ENCODE measurements around the gene PARVB. TPM values are rescaled to one million over a fixed set of nuclear protein-coding genes. Genes with fewer than 3 reads are reported as not detected.

Gene PARVB
- polyA plus RNA-seq, 4 donors: 0.45 to 16.5 (median 7.5) TPM

DNA sequence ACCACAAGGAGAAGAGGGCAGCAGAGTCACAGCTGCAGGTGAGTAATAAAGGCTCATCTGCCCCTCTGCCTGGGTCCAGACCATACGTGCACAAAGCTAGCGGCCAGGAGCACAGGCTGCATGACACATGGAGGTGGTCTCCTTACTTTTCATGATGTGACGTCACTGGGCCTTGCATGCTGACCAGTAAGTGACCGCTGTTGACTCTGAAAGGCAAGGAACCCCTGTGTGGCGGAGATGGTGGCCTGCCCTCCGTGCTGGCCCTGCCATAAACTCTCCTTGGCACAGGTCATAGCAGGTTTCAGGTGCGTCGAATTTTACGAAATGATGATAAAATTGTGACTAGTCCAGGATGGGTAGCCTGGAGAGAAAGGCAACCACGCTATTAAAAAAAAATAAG is 149.1 kb downstream of the PARVB start:
- H3K4me1 ChIP-seq (ENCODE audit: control insufficient read depth in 3 of 3, insufficient read depth in 2 of 3, low read depth in 1 of 3, low read length in 2 of 3): no peaks in the 10 kb centered on the region
- H3K4me3 ChIP-seq (ENCODE audit: low read depth in 1 of 3, low read length in 3 of 3): no peak overlapping the region
- H3K36me3 ChIP-seq (ENCODE audit: control insufficient read depth in 3 of 3, insufficient read depth in 2 of 3, low read depth in 1 of 3, low read length in 3 of 3): peaks cover 0 to 2% (median 0%) of the 10 kb centered on the region in 3 donors
- no peaks in the 10 kb centered on the region for H3K27me3 ChIP-seq (ENCODE audit: control insufficient read depth in 3 of 3, insufficient read depth in 3 of 3, low read length in 3 of 3)
- WGBS, 3 donors: 82 to 90% (median 82%) methylated on average over 10 of the region's 10 CpGs
- DNase-seq (no peak), FAIRE-seq (no peak)
- H3K9me3 ChIP-seq (ENCODE audit: control insufficient read depth in 2 of 2, insufficient read depth in 1 of 2, low read depth in 1 of 2, low read length in 1 of 2): no peaks in the 10 kb centered on the region
- no peak overlapping the region for H3K27ac ChIP-seq (ENCODE audit: low read depth in 1 of 3, low read length in 2 of 3)

DNA sequence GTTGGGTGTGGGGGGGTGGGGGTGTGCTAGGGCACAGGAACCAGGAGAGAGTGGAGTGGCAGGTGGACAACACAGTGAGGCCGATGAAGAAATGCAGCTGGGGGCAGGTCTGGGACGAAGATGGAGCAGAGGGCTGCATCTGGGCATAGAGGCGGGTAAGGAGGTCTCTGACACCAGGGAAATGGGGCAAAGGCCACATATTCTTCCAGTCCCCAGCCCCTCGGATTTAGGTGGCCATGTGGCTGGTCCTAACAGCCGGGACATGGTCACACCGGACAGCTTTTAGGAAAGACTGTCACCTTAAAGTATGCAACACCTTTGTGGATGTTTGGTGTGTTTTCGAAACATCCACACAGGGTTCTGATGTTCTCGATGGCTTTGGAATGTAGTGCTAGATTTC is 151.6 kb downstream of the PARVB start:
- H3K9me3 ChIP-seq (ENCODE audit: control insufficient read depth in 2 of 2, insufficient read depth in 1 of 2, low read depth in 1 of 2, low read length in 1 of 2): no peaks in the 10 kb centered on the region
- DNase-seq: no peak
- WGBS, 3 donors: 74 to 83% (median 76%) methylated on average over 8 of the region's 8 CpGs
- H3K4me3 ChIP-seq (ENCODE audit: low read depth in 1 of 3, low read length in 3 of 3): no peak overlapping the region
- H3K27ac ChIP-seq (ENCODE audit: low read depth in 1 of 3, low read length in 2 of 3): no peak overlapping the region
- H3K27me3 ChIP-seq (ENCODE audit: control insufficient read depth in 3 of 3, insufficient read depth in 3 of 3, low read length in 3 of 3): no peaks in the 10 kb centered on the region
- no peaks in the 10 kb centered on the region for H3K4me1 ChIP-seq (ENCODE audit: control insufficient read depth in 3 of 3, insufficient read depth in 2 of 3, low read depth in 1 of 3, low read length in 2 of 3)
- FAIRE-seq: no peak
- H3K36me3 ChIP-seq (ENCODE audit: control insufficient read depth in 3 of 3, insufficient read depth in 2 of 3, low read depth in 1 of 3, low read length in 3 of 3): no peaks in the 10 kb centered on the region

GRCh38 chr22:44179196-44179988 is 155.3 kb downstream of the PARVB start:
- 56 to 74% (median 63%) methylated on average over 10 of the region's 10 CpGs for WGBS, 3 donors
- no peaks in the 10 kb centered on the region for H3K27me3 ChIP-seq (ENCODE audit: control insufficient read depth in 3 of 3, insufficient read depth in 3 of 3, low read length in 3 of 3)
- no peaks in the 10 kb centered on the region for H3K9me3 ChIP-seq (ENCODE audit: control insufficient read depth in 2 of 2, insufficient read depth in 1 of 2, low read depth in 1 of 2, low read length in 1 of 2)
- no peak for DNase-seq
- no peak for FAIRE-seq
- no peaks in the 10 kb centered on the region for H3K36me3 ChIP-seq (ENCODE audit: control insufficient read depth in 3 of 3, insufficient read depth in 2 of 3, low read depth in 1 of 3, low read length in 3 of 3)
- H3K4me3 ChIP-seq (ENCODE audit: low read depth in 1 of 3, low read length in 3 of 3): no peak overlapping the region
- no peaks in the 10 kb centered on the region for H3K4me1 ChIP-seq (ENCODE audit: control insufficient read depth in 3 of 3, insufficient read depth in 2 of 3, low read depth in 1 of 3, low read length in 2 of 3)
- H3K27ac ChIP-seq (ENCODE audit: low read depth in 1 of 3, low read length in 2 of 3): no peak overlapping the region

GRCh38 chr22:44179989-44180705 is 156.0 kb downstream of the PARVB start:
- FAIRE-seq (no peak), DNase-seq (no peak)
- H3K9me3 ChIP-seq (ENCODE audit: control insufficient read depth in 2 of 2, insufficient read depth in 1 of 2, low read depth in 1 of 2, low read length in 1 of 2): no peaks in the 10 kb centered on the region
- H3K36me3 ChIP-seq (ENCODE audit: control insufficient read depth in 3 of 3, insufficient read depth in 2 of 3, low read depth in 1 of 3, low read length in 3 of 3): no peaks in the 10 kb centered on the region
- H3K4me3 ChIP-seq (ENCODE audit: low read depth in 1 of 3, low read length in 3 of 3): no peak overlapping the region
- no peak overlapping the region for H3K27ac ChIP-seq (ENCODE audit: low read depth in 1 of 3, low read length in 2 of 3)
- H3K4me1 ChIP-seq (ENCODE audit: control insufficient read depth in 3 of 3, insufficient read depth in 2 of 3, low read depth in 1 of 3, low read length in 2 of 3): no peaks in the 10 kb centered on the region
- no peaks in the 10 kb centered on the region for H3K27me3 ChIP-seq (ENCODE audit: control insufficient read depth in 3 of 3, insufficient read depth in 3 of 3, low read length in 3 of 3)
- 69 to 76% (median 73%) methylated on average over 6 of the region's 6 CpGs for WGBS, 3 donors

- H3K36me3 ChIP-seq (ENCODE audit: control insufficient read depth in 3 of 3, insufficient read depth in 2 of 3, low read depth in 1 of 3, low read length in 3 of 3): no peaks in the 10 kb centered on the region
- H3K4me1 ChIP-seq (ENCODE audit: control insufficient read depth in 3 of 3, insufficient read depth in 2 of 3, low read depth in 1 of 3, low read length in 2 of 3): no peaks in the 10 kb centered on the region
- H3K4me3 ChIP-seq (ENCODE audit: low read depth in 1 of 3, low read length in 3 of 3): peak within 1 kb of the TSS; percentile 10 to 55 (median 43)
- FAIRE-seq (no peak), DNase-seq (peak in 1 of 2 donors; percentile 16)
- peak within 1 kb of the TSS in 2 of 3 donors; percentile 63 to 73 for H3K27ac ChIP-seq (ENCODE audit: low read depth in 1 of 3, low read length in 2 of 3)
- 38 to 55% (median 38%) methylated on average over 5 of the region's 5 CpGs for WGBS, 3 donors
- no peaks in the 10 kb centered on the region for H3K27me3 ChIP-seq (ENCODE audit: control insufficient read depth in 3 of 3, insufficient read depth in 3 of 3, low read length in 3 of 3)
- no peaks in the 10 kb centered on the region for H3K9me3 ChIP-seq (ENCODE audit: control insufficient read depth in 2 of 2, insufficient read depth in 1 of 2, low read depth in 1 of 2, low read length in 1 of 2)
These were observed 156.6 kb downstream of the PARVB start, which contains the start of gene PARVG for GRCh38 chr22:44180706-44181032. Gene PARVG, plus strand, starts transcription at chr22:44180925. Its CDS starts 2,405 bp downstream, at chr22:44183330.

DNA sequence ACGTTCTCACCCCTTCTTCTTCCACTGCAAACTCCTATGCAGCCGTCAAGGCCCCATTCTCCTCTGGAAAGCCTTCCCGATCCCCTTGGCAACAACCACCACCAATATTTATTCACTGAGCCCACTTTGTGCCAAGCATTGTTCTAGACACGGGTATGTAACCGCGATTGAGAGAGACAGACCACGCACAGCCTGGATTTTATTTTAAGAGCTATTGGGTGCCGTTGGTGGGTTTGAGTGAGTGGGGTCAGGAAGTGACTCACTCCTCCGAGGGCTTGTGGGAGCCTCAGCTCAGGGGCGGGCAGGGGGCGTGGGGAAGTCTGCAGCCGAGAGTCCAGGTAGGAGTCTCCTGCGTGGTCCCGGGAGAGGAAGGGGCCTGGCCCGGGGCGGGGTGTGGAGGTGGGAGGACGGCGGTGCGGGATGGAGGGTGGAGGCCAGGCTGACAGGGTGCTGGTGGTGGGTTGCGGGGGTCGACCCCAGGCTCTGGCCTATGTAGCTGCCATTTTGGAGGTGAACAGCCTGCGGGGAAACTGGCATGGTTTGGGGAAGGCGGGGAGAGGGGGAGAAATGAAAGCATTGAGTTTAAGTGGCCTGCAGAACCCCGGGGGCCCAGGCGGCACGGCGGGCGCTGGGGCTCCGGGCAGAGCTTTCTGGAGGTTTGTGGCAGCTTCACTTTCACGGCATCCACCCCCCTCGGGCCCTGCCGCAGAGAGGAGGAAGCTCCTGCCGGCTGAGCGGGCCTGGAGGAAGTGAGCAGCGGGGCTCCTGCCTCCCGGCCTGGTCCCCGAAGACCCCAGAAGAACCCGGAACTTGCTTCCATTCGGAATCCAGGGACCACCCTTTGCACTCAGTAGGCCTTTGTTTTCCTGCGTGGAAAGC is 157.2 kb downstream of the PARVB start:
- peak overlapping the region; percentile 10 to 55 (median 43) for H3K4me3 ChIP-seq (ENCODE audit: low read depth in 1 of 3, low read length in 3 of 3)
- no peaks in the 10 kb centered on the region for H3K36me3 ChIP-seq (ENCODE audit: control insufficient read depth in 3 of 3, insufficient read depth in 2 of 3, low read depth in 1 of 3, low read length in 3 of 3)
- H3K27me3 ChIP-seq (ENCODE audit: control insufficient read depth in 3 of 3, insufficient read depth in 3 of 3, low read length in 3 of 3): no peaks in the 10 kb centered on the region
- no peak for FAIRE-seq
- DNase-seq: peak in 1 of 2 donors; percentile 29
- no peaks in the 10 kb centered on the region for H3K4me1 ChIP-seq (ENCODE audit: control insufficient read depth in 3 of 3, insufficient read depth in 2 of 3, low read depth in 1 of 3, low read length in 2 of 3)
- H3K27ac ChIP-seq (ENCODE audit: low read depth in 1 of 3, low read length in 2 of 3): peak overlapping the region in 2 of 3 donors; percentile 63 to 73
- WGBS, 3 donors: 53 to 77% (median 57%) methylated on average over 39 to 40 of the region's 40 CpGs
- no peaks in the 10 kb centered on the region for H3K9me3 ChIP-seq (ENCODE audit: control insufficient read depth in 2 of 2, insufficient read depth in 1 of 2, low read depth in 1 of 2, low read length in 1 of 2)

DNA sequence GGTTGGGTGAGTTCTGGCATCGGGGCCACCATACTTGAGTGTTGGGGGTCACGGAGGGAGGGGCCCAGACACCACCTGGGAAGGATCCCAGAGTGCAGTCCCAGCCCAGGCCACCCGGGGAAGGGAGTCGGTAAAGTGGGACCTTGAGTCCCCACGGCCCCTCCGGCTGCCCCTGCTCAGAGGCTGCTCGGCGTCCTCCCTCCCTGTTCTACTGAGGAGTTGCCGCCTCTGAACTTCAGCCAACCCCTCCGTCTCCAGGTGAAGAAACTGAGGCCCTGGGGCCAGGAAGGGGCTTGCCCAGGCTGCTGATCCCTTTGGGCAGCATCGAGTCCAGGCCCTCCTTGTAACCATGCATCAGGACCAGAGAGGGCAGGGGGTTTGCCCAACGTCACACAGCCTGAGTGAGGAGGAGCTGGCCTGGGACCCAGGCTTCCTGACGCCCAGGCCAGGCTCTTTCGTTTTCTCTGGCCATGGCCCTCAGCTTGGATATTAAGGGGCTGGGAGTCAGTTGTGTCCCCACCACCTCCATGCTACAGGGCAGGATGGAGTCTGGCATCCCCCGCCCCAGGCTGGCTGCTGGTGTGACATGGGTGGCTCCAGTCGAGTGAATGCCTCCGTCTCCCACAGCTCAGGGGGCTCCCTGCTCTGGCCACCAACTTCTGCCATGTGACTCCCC is 157.9 kb downstream of the PARVB start:
- H3K4me1 ChIP-seq (ENCODE audit: control insufficient read depth in 3 of 3, insufficient read depth in 2 of 3, low read depth in 1 of 3, low read length in 2 of 3): no peaks in the 10 kb centered on the region
- 58 to 68% (median 67%) methylated on average over 17 of the region's 17 CpGs for WGBS, 3 donors
- FAIRE-seq (no peak), DNase-seq (no peak)
- peak overlapping the region; percentile 10 to 55 (median 43) for H3K4me3 ChIP-seq (ENCODE audit: low read depth in 1 of 3, low read length in 3 of 3)
- H3K36me3 ChIP-seq (ENCODE audit: control insufficient read depth in 3 of 3, insufficient read depth in 2 of 3, low read depth in 1 of 3, low read length in 3 of 3): no peaks in the 10 kb centered on the region
- no peaks in the 10 kb centered on the region for H3K27me3 ChIP-seq (ENCODE audit: control insufficient read depth in 3 of 3, insufficient read depth in 3 of 3, low read length in 3 of 3)
- no peaks in the 10 kb centered on the region for H3K9me3 ChIP-seq (ENCODE audit: control insufficient read depth in 2 of 2, insufficient read depth in 1 of 2, low read depth in 1 of 2, low read length in 1 of 2)
- peak overlapping the region in 2 of 3 donors; percentile 63 to 73 for H3K27ac ChIP-seq (ENCODE audit: low read depth in 1 of 3, low read length in 2 of 3)
